Left lung (tissue), 10 donors: ENCODE data around the gene TRIM56. TPM values are rescaled to one million over a fixed set of nuclear protein-coding genes. Genes with fewer than 3 reads are reported as not detected.

ENCODE experiments used
- ATAC-seq: fragments of 200-7000 bp; cut with Tn5 transposase; one replicate; pipeline ENCODE4 v1.9.1; 2020; ENCODE audit warnings: moderate library complexity
- DNase-seq, 4 donors: peaks; one replicate each; pipeline ENCODE4 v3.0.0-alpha.2; 2013 to 2020
- H3K27ac ChIP-seq, 2 donors: fragments of 200-600 bp; sonication (generic) in 1 of 2; one replicate each; pipeline versions ENCODE4 v1.5.0 to v1.8.0; 2020 to 2021
- H3K27me3 ChIP-seq, 2 donors: fragments of 200-600 bp; sonication (generic) in 1 of 2; one replicate each; pipeline versions ENCODE4 v1.5.0 to v1.8.0; 2020 to 2021
- H3K36me3 ChIP-seq, 2 donors: fragments of 200-600 bp; sonication (generic) in 1 of 2; one replicate each; pipeline versions ENCODE4 v1.5.0 to v1.8.0; 2020 to 2021
- H3K4me1 ChIP-seq, 2 donors: fragments of 200-600 bp; one replicate each; pipeline ENCODE4 v1.8.0; 2021
- H3K4me3 ChIP-seq, 2 donors: fragments of 200-600 bp; sonication (generic) in 1 of 2; one replicate each; pipeline versions ENCODE4 v1.5.0 to v1.8.0; 2020 to 2021; ENCODE audit warnings: mild to moderate bottlenecking in 1 of 2
- H3K9me3 ChIP-seq, 2 donors: fragments of 200-600 bp; sonication (generic) in 1 of 2; one replicate each; pipeline versions ENCODE4 v1.5.0 to v1.8.0; 2020 to 2021
- intact Hi-C, 2 donors: fragments of 100-400 bp; cut with DNase I; formaldehyde crosslinking; loops; one replicate each; pipeline versions ENCODE4 v1.11.2 to v1.14.2; 2022
- polyA plus RNA-seq, 6 donors: library from polyadenylated mRNA; unstranded; fragments of 120-200 nt; gene quantifications; one replicate each; pipeline ENCODE4 v1.2.1, GENCODE V29; 2013; ENCODE audit not compliant: insufficient read length in 6 of 6
- total RNA-seq, 2 donors: library from RNA; stranded (reverse); fragmentation: NEBNext Ultra II Directional; extraction: Animal tissue kit (Norgen Biotek cat#: 25700); gene quantifications; one replicate each; pipeline ENCODE4 v1.2.1, GENCODE V29; 2021
- TF ChIP-seq, protein P1 (sequence below), 2 donors: fragments of 200-600 bp; sonication (generic) in 1 of 2; IDR thresholded peaks; one replicate each; pipeline versions ENCODE4 v1.5.0 to v1.8.0; 2021; ENCODE audit warnings: antibody characterized with exemption in 2 of 2
- donor health status: DM: no; HTN: yes; CAD: no.
- donor health status: DM: no; HTN: no; CAD: no.

The TRIM56 gene
- total and polyA plus RNA-seq, 8 donors, result 23.4 to 55.6 (median 26.9) TPM

DNA sequence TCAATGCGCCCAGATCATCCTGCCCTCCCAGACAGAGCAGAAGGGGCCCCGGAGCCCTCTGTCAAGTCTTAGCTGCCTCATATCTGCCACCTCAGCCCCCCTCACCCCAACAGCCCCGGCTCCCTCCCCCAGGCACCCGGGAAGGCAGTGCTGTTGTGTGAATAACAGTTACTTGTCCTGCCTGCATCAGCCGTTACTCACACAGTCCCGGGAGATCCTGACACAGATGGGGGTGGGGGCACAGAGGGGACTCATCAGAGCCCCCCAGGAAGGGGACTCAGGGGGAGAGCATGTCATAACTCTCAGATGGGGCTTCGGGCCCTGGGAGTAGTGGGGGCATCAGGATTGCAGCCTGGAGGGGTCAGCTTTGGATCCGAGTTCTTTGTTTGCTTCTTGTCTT lies 29.2 kb downstream of the TRIM56 start:
- intact Hi-C loops, result no loop called here
- TF ChIP-seq, protein P1, sequence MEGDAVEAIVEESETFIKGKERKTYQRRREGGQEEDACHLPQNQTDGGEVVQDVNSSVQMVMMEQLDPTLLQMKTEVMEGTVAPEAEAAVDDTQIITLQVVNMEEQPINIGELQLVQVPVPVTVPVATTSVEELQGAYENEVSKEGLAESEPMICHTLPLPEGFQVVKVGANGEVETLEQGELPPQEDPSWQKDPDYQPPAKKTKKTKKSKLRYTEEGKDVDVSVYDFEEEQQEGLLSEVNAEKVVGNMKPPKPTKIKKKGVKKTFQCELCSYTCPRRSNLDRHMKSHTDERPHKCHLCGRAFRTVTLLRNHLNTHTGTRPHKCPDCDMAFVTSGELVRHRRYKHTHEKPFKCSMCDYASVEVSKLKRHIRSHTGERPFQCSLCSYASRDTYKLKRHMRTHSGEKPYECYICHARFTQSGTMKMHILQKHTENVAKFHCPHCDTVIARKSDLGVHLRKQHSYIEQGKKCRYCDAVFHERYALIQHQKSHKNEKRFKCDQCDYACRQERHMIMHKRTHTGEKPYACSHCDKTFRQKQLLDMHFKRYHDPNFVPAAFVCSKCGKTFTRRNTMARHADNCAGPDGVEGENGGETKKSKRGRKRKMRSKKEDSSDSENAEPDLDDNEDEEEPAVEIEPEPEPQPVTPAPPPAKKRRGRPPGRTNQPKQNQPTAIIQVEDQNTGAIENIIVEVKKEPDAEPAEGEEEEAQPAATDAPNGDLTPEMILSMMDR (IDR thresholded peaks at IDR 0.05), result no peak
- Histone ChIP-seq H3K9me3 (no peaks in the 10 kb centered on the region), H3K27ac (peak overlapping the region in 1 of 2 donors; percentile 37), H3K36me3 (no peaks in the 10 kb centered on the region), H3K4me3 (no peak overlapping the region), H3K4me1 (peaks cover 0 to 23% of the 10 kb centered on the region in 2 donors), H3K27me3 (no peaks in the 10 kb centered on the region)
- DNase-seq (no peak), ATAC-seq (no peak)

DNA sequence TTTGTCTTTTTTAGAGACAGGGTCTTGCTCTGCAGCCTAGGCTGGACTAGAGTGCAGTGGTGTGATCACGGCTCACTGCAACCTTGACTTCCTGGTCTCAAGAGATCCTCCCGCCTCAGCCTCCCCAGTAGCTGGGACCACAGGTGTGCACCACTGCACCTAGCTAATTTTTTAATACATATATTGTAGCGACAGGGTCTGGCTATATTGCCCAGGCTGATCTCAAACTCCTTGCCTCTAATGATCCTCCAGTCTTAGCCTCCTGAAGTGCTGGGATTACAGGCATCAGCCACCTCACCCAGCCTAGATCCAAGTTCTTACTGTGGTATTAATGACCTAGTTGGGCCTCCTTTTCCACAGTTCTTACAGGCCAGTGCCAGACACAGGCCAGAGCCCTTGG lies 29.9 kb downstream of the TRIM56 start:
- Histone ChIP-seq H3K36me3 (no peaks in the 10 kb centered on the region), H3K4me3 (no peak overlapping the region), H3K9me3 (no peaks in the 10 kb centered on the region), H3K4me1 (peaks cover 0 to 23% of the 10 kb centered on the region in 2 donors), H3K27me3 (no peaks in the 10 kb centered on the region), H3K27ac (no peak overlapping the region)
- intact Hi-C loops, result no loop called here
- ATAC-seq, result no peak
- DNase-seq, result peak in 1 of 4 donors; percentile 1
- TF ChIP-seq, protein P1 (IDR thresholded peaks at IDR 0.05), result no peak

DNA sequence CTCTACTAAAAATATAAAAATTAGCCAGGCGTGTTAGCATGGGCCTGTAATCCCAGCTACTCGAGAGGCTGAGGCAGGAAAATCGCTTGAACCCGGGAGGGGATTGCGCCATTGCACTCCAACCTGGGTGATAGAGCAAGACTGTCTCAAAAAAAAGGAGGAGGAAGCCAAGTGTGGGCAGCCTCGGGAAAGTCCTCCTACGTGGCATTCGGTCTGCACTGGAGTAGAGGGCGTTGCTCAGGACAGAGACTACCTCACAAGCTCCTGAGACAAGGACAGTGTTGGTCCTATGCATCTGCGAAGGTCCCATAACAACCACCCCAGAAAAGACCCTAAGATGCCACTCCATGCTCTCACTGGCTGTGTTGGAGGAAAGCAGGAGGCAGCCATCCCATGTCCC lies 31.6 kb downstream of the TRIM56 start:
- Histone ChIP-seq H3K4me1 (peaks cover 0 to 21% of the 10 kb centered on the region in 2 donors), H3K27ac (peak overlapping the region; percentile 28 to 44), H3K36me3 (no peaks in the 10 kb centered on the region), H3K9me3 (no peaks in the 10 kb centered on the region), H3K4me3 (no peak overlapping the region), H3K27me3 (no peaks in the 10 kb centered on the region)
- ATAC-seq, result no peak
- TF ChIP-seq, protein P1 (IDR thresholded peaks at IDR 0.05), result no peak
- intact Hi-C loops, result no loop called here
- no peak for DNase-seq

DNA sequence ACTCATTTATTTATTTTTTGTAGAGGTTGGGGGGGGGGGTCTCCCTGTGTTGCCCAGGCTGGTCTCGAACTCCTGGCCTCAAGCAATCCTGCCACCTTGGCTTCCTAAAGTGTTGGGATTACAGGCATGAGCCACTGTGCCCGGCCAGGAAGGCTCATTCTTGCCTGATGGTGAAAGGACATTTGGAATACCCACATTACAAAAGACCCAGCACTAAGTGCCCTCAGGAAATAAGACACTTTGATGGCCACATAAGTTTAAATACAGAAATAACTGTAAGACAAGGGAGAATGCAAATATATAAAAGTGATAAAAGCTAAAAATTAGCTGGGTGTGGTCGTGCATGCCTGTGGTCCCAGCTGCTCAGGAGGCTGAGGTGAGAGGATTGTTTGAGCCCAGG lies 33.6 kb downstream of the TRIM56 start:
- DNase-seq (peak in 1 of 4 donors; percentile 1), ATAC-seq (no peak)
- TF ChIP-seq, protein P1 (IDR thresholded peaks at IDR 0.05), result no peak
- H3K9me3 ChIP-seq, result no peaks in the 10 kb centered on the region
- intact Hi-C loops, result no loop called here
- no peak overlapping the region for H3K4me3 ChIP-seq
- H3K27ac ChIP-seq, result no peak overlapping the region
- H3K4me1 ChIP-seq, result peaks cover 5 to 39% of the 10 kb centered on the region in 2 donors
- no peaks in the 10 kb centered on the region for H3K36me3 ChIP-seq
- peaks cover 0 to 18% of the 10 kb centered on the region in 2 donors for H3K27me3 ChIP-seq

DNA sequence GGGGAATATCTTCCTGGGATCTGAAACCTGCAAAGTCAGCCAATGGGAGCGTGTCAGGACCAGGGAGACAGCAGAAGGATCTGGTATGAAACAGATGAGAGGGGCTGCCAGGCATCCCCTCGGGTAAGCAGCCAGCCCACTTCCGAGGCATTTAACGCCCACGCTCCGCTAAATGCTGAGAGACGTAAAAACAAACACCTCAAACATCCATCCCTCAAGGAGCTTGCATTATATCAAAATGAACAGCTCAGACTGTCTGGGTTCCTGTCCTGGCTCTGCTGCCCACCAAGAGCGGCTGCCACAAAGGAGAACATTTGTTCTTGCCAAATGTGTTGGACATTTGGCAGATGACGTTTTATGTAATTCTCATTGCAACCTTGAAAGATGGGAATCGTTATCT lies 34.6 kb downstream of the TRIM56 start:
- H3K4me1 ChIP-seq, result peaks cover 8 to 48% of the 10 kb centered on the region in 2 donors

More for the DNA sequence above, 34.6 kb downstream of the TRIM56 start:
- Histone ChIP-seq H3K36me3 (no peaks in the 10 kb centered on the region), H3K4me3 (no peak overlapping the region), H3K27me3 (peaks cover 0 to 27% of the 10 kb centered on the region in 2 donors), H3K9me3 (no peaks in the 10 kb centered on the region), H3K27ac (no peak overlapping the region)
- TF ChIP-seq, protein P1 (IDR thresholded peaks at IDR 0.05), result no peak
- intact Hi-C loops, result no loop called here
- no peak for DNase-seq
- no peak for ATAC-seq
